NCI-H1436 (cell line): Measurements from ENCODE around the gene CDH13.

Source experiments
- DNase-seq: peaks from one replicate; lab custom pipeline; 2025; lab: John Stamatoyannopoulos, UW

Gene CDH13

GRCh38 chr16:83768986-83769385 lies 1142.2 kb downstream of the CDH13 start:
- no peak for DNase-seq

- no peak for DNase-seq
Observed at GRCh38 chr16:83769397-83770008, 1142.7 kb downstream of the CDH13 start.

GRCh38 chr16:83771306-83771942 lies 1144.7 kb downstream of the CDH13 start:
- DNase-seq: no peak

GRCh38 chr16:83772806-83773205 lies 1146.0 kb downstream of the CDH13 start:
- no peak for DNase-seq

- no peak for DNase-seq
Observed at GRCh38 chr16:83774066-83774465, 1147.3 kb downstream of the CDH13 start.

- no peak for DNase-seq
Observed at GRCh38 chr16:83776944-83777343, 1150.2 kb downstream of the CDH13 start.

- DNase-seq: no peak
Observed at GRCh38 chr16:83779886-83780285, 1153.1 kb downstream of the CDH13 start.

- DNase-seq: no peak
Observed at GRCh38 chr16:83785455-83785854, 1158.7 kb downstream of the CDH13 start.

- no peak for DNase-seq
Observed at GRCh38 chr16:83789642-83790401, 1163.1 kb downstream of the CDH13 start.

- DNase-seq: no peak
Observed at GRCh38 chr16:83791916-83792315, 1165.1 kb downstream of the CDH13 start.

GRCh38 chr16:83792391-83792790 lies 1165.6 kb downstream of the CDH13 start:
- no peak for DNase-seq

GRCh38 chr16:83793179-83793578 lies 1166.4 kb downstream of the CDH13 start:
- no peak for DNase-seq

- no peak for DNase-seq
Observed at GRCh38 chr16:83794860-83795554, 1168.2 kb downstream of the CDH13 start.

- DNase-seq: no peak
Observed at GRCh38 chr16:83797013-83797412, 1170.2 kb downstream of the CDH13 start.

- DNase-seq: no peak
Observed at GRCh38 chr16:83799336-83799735, 1172.6 kb downstream of the CDH13 start.

- DNase-seq: no peak
Observed at GRCh38 chr16:83802135-83802534, 1175.4 kb downstream of the CDH13 start.

GRCh38 chr16:83802554-83803205 lies 1175.9 kb downstream of the CDH13 start:
- DNase-seq: no peak

GRCh38 chr16:83803811-83804210 lies 1177.0 kb downstream of the CDH13 start:
- DNase-seq: no peak

GRCh38 chr16:83804366-83804765 lies 1177.6 kb downstream of the CDH13 start:
- DNase-seq: no peak

GRCh38 chr16:83806036-83806435 lies 1179.3 kb downstream of the CDH13 start:
- no peak for DNase-seq

GRCh38 chr16:83806731-83807130 lies 1180.0 kb downstream of the CDH13 start:
- DNase-seq: no peak

- no peak for DNase-seq
Observed at GRCh38 chr16:83807327-83807709, 1180.5 kb downstream of the CDH13 start.
